Measurements from ENCODE around the gene ZFYVE16.
"Not testable (repeated sequence)": the region's sequence is repeated elsewhere in the genome, so short reads cannot be mapped to it uniquely, and the experiment has no call there.

Gene ZFYVE16

GRCh38 chr5:80372780-80373179 lies 35.1 kb upstream of the ZFYVE16 start:
- in situ Hi-C loops (cut with HindIII; ENCODE audit: low sequenced_read_pairs): no loop called here
- DNase-seq (ENCODE audit: low read depth, low spot score): no peak
- no peak for TF ChIP-seq CTCF (IDR thresholded peaks at IDR 0.05; ENCODE audit: low read depth, low read length)
- H3K4me3 ChIP-seq (ENCODE audit: low read depth, low read length): no peak overlapping the region

- no peak for TF ChIP-seq CTCF (IDR thresholded peaks at IDR 0.05; ENCODE audit: low read depth, low read length)
These were observed 33.7 kb upstream of the ZFYVE16 start for GRCh38 chr5:80374188-80374587.

GRCh38 chr5:80376557-80376956 lies 31.3 kb upstream of the ZFYVE16 start:
- no peak for DNase-seq (ENCODE audit: low read depth, low spot score)
- no peak for TF ChIP-seq CTCF (IDR thresholded peaks at IDR 0.05; ENCODE audit: low read depth, low read length)
- in situ Hi-C loops (cut with HindIII; ENCODE audit: low sequenced_read_pairs): no loop called here
- H3K4me3 ChIP-seq (ENCODE audit: low read depth, low read length): no peak overlapping the region

More at GRCh38 chr5:80374188-80374587, 33.7 kb upstream of the ZFYVE16 start:
- DNase-seq (ENCODE audit: low read depth, low spot score): no peak
- in situ Hi-C loops (cut with HindIII; ENCODE audit: low sequenced_read_pairs): no loop called here
- H3K4me3 ChIP-seq (ENCODE audit: low read depth, low read length): no peak overlapping the region

GRCh38 chr5:80382488-80382887 lies 25.4 kb upstream of the ZFYVE16 start:
- H3K4me3 ChIP-seq (ENCODE audit: low read depth, low read length): no peak overlapping the region
- in situ Hi-C loops (cut with HindIII; ENCODE audit: low sequenced_read_pairs): no loop called here
- no peak for DNase-seq (ENCODE audit: low read depth, low spot score)
- TF ChIP-seq CTCF (IDR thresholded peaks at IDR 0.05; ENCODE audit: low read depth, low read length): no peak

GRCh38 chr5:80387063-80387768 lies 20.6 kb upstream of the ZFYVE16 start:
- in situ Hi-C loops (cut with HindIII; ENCODE audit: low sequenced_read_pairs): no loop called here
- no peak for TF ChIP-seq CTCF (IDR thresholded peaks at IDR 0.05; ENCODE audit: low read depth, low read length)
- DNase-seq (ENCODE audit: low read depth, low spot score): no peak
- no peak overlapping the region for H3K4me3 ChIP-seq (ENCODE audit: low read depth, low read length)

GRCh38 chr5:80389580-80389979 lies 18.3 kb upstream of the ZFYVE16 start:
- no peak for TF ChIP-seq CTCF (IDR thresholded peaks at IDR 0.05; ENCODE audit: low read depth, low read length)
- H3K4me3 ChIP-seq (ENCODE audit: low read depth, low read length): no peak overlapping the region
- DNase-seq (ENCODE audit: low read depth, low spot score): no peak
- in situ Hi-C loops (cut with HindIII; ENCODE audit: low sequenced_read_pairs): no loop called here

- H3K4me3 ChIP-seq (ENCODE audit: low read depth, low read length); in situ Hi-C loops (cut with HindIII; ENCODE audit: low sequenced_read_pairs); DNase-seq (ENCODE audit: low read depth, low spot score): not testable (repeated sequence)
These were observed 17.5 kb upstream of the ZFYVE16 start for GRCh38 chr5:80390413-80390812.

GRCh38 chr5:80391267-80391666 lies 16.6 kb upstream of the ZFYVE16 start:
- DNase-seq (ENCODE audit: low read depth, low spot score); in situ Hi-C loops (cut with HindIII; ENCODE audit: low sequenced_read_pairs); H3K4me3 ChIP-seq (ENCODE audit: low read depth, low read length): not testable (repeated sequence)
